Measurements from ENCODE around the gene GSTM3.
"Not testable (repeated sequence)": the region's sequence is repeated elsewhere in the genome, so short reads cannot be mapped to it uniquely, and the experiment has no call there.

The GSTM3 gene

DNA sequence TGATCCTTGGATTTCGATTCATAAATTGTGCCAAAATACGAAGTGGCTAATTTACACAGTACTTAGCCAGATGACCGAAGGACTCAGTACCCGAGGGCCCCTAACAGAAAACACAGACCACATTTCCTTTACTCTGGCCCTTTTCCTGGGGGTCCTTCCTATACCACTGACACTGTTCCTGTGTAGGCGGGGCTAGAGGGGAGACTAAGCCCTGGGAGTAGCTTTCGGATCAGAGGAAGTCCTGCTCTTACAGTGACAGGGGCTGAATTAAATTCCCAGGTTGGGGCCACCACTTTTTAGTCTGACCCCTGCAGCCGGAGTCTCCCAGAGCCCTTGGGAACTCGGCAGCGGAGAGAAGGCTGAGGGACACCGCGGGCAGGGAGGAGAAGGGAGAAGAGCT lies 53.7 kb downstream of the GSTM3 start:
- H3K9ac ChIP-seq (ENCODE audit: low read length in 5 of 5) = peak overlapping the region in 2 of 5 donors; percentile 45 to 48
- H3K27me3 ChIP-seq (ENCODE audit: control insufficient read depth in 5 of 5, insufficient read depth in 4 of 5, low read length in 5 of 5); H3K9me3 ChIP-seq (ENCODE audit: control insufficient read depth in 5 of 5, low read length in 5 of 5); H3K36me3 ChIP-seq (ENCODE audit: control insufficient read depth in 5 of 5, insufficient read depth in 5 of 5, low read length in 5 of 5): not testable (repeated sequence)
- peak overlapping the region in 2 of 5 donors; percentile 72 to 76 for H3K4me3 ChIP-seq (ENCODE audit: low read depth in 1 of 5, low read length in 5 of 5)
- H3K4me1 ChIP-seq (ENCODE audit: control insufficient read depth in 5 of 5, insufficient read depth in 5 of 5, low read length in 5 of 5) = peaks cover 0 to 22% (median 0%) of the 10 kb centered on the region in 5 donors
- H3K27ac ChIP-seq (ENCODE audit: low read depth, low read length) = peak overlapping the region; percentile 41

GRCh38 chr1:109685890-109686289 lies 54.9 kb downstream of the GSTM3 start:
- H3K4me3 ChIP-seq (ENCODE audit: low read depth in 1 of 5, low read length in 5 of 5); H3K9me3 ChIP-seq (ENCODE audit: control insufficient read depth in 5 of 5, low read length in 5 of 5); H3K27me3 ChIP-seq (ENCODE audit: control insufficient read depth in 5 of 5, insufficient read depth in 4 of 5, low read length in 5 of 5); H3K9ac ChIP-seq (ENCODE audit: low read length in 5 of 5); H3K36me3 ChIP-seq (ENCODE audit: control insufficient read depth in 5 of 5, insufficient read depth in 5 of 5, low read length in 5 of 5); H3K27ac ChIP-seq (ENCODE audit: low read depth, low read length): not testable (repeated sequence)
- H3K4me1 ChIP-seq (ENCODE audit: control insufficient read depth in 5 of 5, insufficient read depth in 5 of 5, low read length in 5 of 5) = peaks cover 0 to 16% (median 0%) of the 10 kb centered on the region in 5 donors

GRCh38 chr1:109685399-109685798 lies 55.4 kb downstream of the GSTM3 start:
- H3K9ac ChIP-seq (ENCODE audit: low read length in 5 of 5) = not testable (repeated sequence)

GRCh38 chr1:109684777-109685176 lies 56.1 kb downstream of the GSTM3 start:
- H3K27me3 ChIP-seq (ENCODE audit: control insufficient read depth in 5 of 5, insufficient read depth in 4 of 5, low read length in 5 of 5); H3K4me3 ChIP-seq (ENCODE audit: low read depth in 1 of 5, low read length in 5 of 5); H3K9ac ChIP-seq (ENCODE audit: low read length in 5 of 5); H3K36me3 ChIP-seq (ENCODE audit: control insufficient read depth in 5 of 5, insufficient read depth in 5 of 5, low read length in 5 of 5); H3K27ac ChIP-seq (ENCODE audit: low read depth, low read length); H3K9me3 ChIP-seq (ENCODE audit: control insufficient read depth in 5 of 5, low read length in 5 of 5): not testable (repeated sequence)
- H3K4me1 ChIP-seq (ENCODE audit: control insufficient read depth in 5 of 5, insufficient read depth in 5 of 5, low read length in 5 of 5) = peaks cover 0 to 16% (median 0%) of the 10 kb centered on the region in 5 donors

More at GRCh38 chr1:109685399-109685798, 55.4 kb downstream of the GSTM3 start:
- not testable (repeated sequence) for H3K9me3 ChIP-seq (ENCODE audit: control insufficient read depth in 5 of 5, low read length in 5 of 5); H3K27me3 ChIP-seq (ENCODE audit: control insufficient read depth in 5 of 5, insufficient read depth in 4 of 5, low read length in 5 of 5); H3K36me3 ChIP-seq (ENCODE audit: control insufficient read depth in 5 of 5, insufficient read depth in 5 of 5, low read length in 5 of 5); H3K27ac ChIP-seq (ENCODE audit: low read depth, low read length); H3K4me3 ChIP-seq (ENCODE audit: low read depth in 1 of 5, low read length in 5 of 5)
- H3K4me1 ChIP-seq (ENCODE audit: control insufficient read depth in 5 of 5, insufficient read depth in 5 of 5, low read length in 5 of 5) = peaks cover 0 to 16% (median 0%) of the 10 kb centered on the region in 5 donors

Data from subcutaneous abdominal adipose tissue (tissue), 5 donors.